Measurements from ENCODE around the gene KIAA1549.

GRCh38 chr7:138853448-138853847, 127.7 kb downstream of the KIAA1549 start:
- TF ChIP-seq CTCF (optimal IDR thresholded peaks at IDR 0.05 in 1 of 3, IDR thresholded peaks at IDR 0.05 in 1 of 3, conservative IDR thresholded peaks at IDR 0.05 in 1 of 3; ENCODE audit: extremely low read depth in 1 of 3, insufficient read depth in 2 of 3, low read length in 3 of 3): no peak
- TF ChIP-seq EZH2 (IDR thresholded peaks at IDR 0.05; ENCODE audit: low read length): no peak

Measured in keratinocyte (primary cell).